GM21390 (cell line): ENCODE results near the gene CFAP46.
"Not testable (repeated sequence)": the region's sequence is repeated elsewhere in the genome, so short reads cannot be mapped to it uniquely, and the experiment has no call there.

Experiments used
- ATAC-seq: cut with Tn5 transposase; IDR thresholded peaks from one replicate; pipeline ENCODE4 v1.9.1; 2021; ENCODE audit not compliant: unreplicated experiment

The CFAP46 gene

DNA sequence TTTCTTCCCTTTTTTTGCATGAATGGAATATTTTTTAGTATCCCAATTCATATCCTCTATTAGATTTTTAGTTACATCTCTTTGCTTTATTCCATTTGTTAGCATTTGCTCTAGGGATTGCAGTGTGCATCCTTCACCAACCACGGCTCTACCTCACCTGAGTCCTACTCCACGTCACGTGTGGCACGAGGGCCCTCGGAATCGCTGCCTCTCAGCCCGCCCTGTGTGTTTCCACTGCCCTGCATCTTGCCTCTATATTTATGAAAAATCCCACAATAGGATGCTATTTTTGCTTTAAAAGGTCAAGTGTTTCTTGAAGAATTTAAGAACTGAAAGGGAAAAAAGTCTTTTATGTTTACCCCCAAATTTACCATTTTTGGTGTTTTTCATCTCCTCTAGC lies 41.0 kb downstream of the CFAP46 start:
- ATAC-seq, result no peak

DNA sequence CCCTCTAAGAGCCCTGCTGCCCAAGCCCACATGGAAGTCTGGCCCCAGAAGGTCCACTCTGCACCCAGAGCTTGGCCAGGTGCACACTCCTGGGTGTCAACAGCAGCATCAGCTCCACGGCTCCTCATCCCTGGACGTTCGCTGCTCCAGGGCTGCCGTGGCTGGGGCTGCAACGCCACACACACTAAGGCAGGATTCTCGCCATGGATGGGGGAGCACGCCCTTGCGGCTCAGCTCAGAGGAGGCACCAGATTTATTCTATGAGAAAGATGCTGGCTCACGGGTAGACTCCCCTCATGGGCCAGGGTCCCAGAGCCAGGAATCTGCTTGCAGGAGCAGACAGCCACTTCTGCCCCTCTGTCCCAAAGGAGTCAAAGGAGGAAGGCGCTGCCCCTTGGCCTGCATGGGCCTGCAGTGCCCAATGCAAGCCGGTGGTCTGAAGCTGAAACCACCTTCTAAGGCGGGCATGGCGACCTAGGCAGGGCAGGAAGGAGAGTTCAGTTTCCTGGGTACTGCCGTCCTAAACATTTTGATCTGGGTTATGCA lies 42.1 kb downstream of the CFAP46 start:
- no peak for ATAC-seq

DNA sequence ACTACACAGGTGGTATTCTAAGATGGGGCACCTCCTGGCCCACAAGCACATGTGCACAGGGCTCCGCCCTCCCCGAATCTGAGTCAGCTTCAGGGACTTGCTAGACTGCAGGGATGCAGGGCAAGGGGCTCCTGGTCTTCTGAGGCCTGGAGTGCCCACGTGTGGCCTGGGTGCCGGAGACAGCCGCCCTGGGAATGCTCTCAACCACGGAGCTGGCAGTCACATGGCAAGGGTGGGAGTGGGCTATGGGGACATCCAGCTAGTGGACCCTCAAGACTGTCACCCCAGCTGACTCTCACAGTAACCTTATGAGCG lies 42.7 kb downstream of the CFAP46 start:
- no peak for ATAC-seq

DNA sequence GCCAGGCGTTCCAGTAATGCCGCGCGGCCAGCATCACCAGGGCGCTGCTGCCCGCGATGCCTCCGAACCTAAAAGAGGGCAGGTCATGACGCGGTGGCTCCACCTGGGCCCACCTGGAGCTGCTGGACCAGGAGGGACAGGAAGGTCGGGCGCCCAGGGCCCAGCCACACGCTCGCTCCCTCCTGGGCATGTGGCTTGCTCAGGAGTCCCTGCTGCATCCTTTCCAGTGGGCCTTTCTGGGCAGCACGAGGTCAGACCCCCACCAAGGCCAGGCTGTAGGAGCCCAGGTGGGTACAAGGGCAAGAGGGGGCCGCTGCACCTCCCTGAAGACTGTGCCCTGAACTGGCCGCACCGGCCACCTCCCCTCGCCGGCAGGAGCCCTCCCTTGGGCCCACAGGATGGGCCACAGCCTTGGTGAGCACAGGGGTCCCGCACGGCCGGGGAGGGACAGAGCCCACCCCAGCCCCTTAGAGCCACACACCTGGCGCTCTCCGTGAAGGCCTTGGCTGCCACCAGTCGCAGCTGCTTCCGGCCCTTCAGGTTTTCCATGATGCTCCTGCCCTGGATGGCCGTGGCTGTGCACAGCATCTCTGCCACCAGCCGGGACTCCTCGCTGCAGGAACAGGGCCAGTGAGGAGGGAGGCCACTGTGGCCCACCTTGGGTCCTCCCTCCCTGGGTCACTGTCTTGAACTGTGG lies 43.2 kb downstream of the CFAP46 start:
- ATAC-seq, result no peak

DNA sequence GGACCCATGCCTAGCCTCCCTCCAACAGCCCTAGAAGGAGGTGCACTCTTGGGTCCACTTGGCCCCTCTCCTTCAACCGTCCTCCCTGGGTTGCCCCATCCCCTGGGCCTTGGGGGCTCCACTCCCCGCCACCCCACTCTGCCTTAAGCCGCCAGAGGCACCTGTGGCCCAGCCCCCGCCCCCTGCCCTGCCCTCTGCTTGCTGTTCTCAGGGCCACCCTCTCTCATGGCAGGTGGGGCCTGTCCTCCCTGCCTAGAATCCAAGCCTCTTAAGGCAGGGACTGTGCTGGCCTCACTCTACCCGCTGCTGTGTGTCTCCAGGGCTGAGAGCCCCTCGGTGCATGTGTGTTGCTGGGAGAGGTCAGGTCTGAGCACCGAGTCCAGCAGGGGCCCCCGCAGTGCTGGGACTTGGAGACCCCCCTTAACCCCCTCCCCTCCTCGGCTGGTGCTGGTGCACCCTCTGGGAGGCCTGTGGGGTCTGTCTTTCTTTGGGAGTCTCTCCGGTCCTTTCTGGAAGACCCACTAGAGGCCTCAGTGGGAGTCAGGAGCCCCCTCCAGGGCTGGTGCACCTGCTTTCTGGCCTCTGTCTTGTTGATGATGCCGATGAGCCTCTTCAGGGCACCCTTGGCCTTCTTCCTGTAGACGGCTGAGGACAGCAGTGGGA lies 43.8 kb downstream of the CFAP46 start:
- no peak for ATAC-seq

DNA sequence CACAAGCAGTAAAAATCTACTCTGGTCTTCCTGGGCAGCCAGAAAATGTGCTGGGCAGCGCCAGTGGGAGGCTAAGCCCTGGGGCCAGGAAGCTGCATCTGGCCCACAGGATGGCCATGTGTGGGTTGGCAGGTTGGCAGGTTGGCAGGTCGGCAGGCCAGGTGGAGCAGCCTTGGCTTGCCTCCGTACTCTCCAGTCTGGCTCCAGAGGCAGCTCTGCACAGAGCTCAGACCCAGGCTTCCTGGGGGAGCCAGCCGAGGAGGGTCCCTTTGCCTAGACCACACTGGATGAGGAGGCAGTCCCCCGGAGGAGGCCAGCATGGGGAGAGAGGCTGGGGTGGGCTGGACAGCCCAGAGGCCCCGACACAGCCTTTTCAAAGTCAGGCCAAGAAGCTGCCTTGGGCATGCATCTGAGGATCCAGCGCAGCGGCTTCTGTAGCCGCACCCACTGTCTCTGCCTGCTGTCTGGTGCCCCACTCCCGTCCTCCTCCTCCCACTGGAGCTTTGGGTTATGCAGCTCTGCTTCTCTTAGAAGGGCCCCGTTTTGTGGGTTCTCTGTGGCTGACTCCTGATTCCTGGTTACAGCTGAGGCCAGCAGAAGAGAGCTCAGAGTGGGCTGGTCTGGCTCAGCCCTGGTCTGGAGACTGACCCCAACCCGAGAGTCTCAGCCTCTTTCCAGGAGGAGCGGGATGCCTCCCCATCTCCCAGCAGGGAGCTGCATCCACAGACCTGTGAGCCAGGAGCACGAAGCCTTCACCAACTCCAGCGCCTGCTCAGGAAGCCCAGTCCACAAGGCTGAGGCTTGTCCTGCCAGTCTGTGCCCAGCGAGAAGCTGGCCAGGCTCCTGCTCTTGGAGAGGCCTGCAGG lies 44.6 kb downstream of the CFAP46 start:
- ATAC-seq, result no peak

DNA sequence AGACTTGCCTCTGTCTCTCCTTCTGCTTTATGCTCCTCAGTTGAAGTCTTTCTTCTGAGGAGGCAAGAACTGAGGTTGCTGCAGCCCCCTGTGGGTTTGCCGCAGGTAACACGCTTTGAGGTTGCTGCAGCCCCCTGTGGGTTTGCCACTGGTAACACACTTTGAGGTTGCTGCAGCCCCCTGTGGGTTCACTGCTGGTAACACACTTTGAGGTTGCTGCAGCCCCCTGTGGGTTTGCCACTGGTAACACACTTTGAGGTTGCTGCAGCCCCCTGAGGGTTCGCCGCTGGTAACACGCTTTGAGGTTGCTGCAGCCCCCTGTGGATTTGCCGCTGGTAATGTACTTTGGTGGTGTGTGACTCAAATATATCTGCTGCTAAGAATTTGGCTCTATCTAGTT lies 48.6 kb downstream of the CFAP46 start:
- ATAC-seq, result not testable (repeated sequence)

DNA sequence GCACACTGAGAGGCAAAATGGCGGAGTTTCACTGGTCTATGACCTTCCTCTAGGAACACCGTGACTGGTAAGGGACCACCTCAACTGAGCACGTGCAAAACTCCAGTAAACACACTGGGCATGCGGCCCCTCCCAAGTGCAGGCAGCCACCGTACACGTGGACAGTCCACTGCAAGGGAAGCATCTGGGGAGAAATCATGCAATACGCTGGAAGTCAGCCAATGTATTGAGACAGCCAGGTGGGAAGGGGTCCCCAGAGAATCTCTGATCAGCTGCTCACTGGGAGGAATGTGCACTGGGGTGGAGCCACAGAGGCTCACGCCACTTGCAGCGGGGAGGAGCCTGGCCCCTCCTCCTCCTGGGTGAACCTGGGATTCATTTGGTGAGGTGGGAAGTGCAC lies 49.3 kb downstream of the CFAP46 start:
- no peak for ATAC-seq

DNA sequence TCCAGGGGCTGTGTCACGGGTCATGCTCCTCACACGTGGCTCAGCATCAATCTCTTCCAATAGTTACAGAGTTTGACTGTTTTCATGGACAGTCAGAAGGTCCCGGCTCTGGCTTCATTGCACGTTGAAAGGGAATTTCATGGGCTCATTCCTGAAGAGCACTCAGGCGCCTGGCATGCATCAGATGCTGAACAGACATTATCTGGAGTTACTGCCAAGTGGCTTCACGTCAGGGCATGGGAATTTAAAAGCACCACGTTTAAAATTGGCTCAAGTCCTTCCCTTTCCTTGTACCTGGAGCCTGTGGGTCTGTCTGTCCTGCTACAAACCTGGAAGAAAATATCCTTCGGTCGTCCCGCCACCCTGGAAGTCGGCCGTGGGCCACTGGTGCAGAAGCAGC lies 50.4 kb downstream of the CFAP46 start:
- ATAC-seq, result no peak

DNA sequence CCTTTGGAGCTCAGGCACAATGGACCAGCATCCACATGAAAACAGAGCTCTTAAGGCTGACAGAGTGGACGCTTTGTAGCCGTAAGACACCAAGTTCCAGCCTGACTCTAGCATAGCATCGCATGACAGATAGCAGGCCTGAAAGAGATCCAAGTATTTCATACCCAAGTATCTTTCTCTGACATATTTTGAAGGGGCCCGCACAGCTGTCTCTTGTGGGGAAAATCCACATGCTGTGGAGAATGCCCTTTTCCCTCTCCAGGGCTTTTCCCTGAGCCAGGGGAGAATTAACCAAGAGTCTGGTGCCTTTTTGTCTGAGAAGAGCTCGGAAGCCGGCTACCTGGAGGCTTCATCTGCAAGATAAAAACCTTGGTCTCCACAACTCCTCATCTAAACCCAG lies 51.0 kb downstream of the CFAP46 start:
- ATAC-seq, result no peak

DNA sequence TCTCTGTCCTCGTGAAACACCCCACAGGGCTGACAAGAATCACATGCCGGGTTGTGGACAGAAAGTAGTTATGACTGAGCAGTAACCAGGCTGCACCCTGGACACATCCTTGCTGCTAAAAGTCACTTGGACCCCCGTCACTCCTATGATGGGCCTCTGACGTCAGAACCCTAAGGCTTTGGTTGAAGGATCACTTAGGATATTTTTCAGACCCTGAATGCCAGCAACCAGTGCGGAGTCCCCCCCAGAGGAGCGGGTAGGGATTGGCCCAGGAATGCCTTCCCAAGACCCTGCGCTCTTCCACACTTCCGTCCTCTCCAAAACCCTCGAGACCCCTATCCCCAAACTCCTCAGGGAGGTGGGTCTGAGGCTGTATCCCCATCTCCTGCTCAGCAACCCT lies 52.1 kb downstream of the CFAP46 start:
- ATAC-seq, result no peak

DNA sequence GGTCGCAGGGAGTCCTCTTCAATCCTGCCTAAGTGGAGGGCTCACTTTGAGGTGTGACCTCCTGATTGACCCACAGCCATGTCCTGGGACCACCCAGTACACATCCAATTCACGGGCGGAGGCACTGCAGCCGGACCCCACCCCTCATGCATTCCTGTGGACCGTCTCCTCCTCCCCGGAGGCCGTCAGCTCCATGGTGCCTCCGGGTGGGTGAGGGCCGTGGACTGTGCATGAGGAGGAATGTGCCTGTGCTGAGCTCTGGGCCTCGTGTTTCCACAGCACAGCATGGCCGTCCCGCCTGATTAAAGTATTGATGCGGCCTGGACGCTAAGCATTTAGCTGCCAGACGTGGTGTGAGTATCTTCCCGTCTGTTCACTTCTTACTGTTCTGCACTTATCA lies 52.8 kb downstream of the CFAP46 start:
- no peak for ATAC-seq

DNA sequence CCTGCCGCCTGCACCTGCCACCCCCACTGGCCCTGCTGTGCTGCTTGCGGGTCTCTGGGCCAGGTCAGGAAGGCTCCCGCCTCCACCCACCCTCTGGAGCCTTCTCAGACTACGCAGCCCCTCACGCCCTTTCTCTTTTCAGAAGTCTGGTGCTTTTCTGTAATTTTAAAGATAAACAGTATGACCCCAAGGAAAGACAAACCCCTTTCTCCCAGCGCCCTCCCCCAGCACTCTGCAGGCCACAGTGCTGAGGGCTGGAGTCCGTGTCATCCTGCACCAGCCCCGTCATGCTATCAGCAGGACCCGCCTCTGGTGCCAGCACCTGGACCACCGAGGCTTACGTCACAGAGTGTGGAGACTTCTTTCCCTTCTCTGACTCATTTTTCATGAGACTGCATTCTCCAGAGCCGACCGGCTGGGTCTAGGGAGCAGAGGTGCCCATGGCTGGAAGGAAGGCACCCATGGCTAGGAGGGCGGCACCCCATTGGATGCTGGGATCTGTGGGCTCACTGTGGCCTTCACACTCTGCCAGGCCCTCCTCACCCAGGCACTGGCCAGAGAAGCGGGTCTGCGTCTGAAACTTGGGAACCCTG lies 53.4 kb downstream of the CFAP46 start:
- ATAC-seq, result no peak

DNA sequence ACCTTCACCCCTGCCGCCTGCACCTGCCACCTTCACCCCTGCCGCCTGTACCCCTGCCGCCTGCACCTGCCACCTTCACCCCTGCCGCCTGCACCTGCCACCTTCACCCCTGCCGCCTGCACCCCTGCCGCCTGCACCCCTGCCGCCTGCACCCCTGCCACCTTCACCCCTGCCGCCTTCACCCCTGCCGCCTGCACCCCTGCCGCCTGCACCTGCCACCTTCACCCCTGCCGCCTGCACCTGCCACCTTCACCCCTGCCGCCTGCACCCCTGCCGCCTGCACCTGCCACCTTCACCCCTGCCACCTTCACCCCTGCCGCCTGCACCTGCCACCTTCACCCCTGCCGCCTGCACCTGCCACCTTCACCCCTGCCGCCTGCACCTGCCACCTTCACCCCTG lies 53.9 kb downstream of the CFAP46 start:
- ATAC-seq, result not testable (repeated sequence)

DNA sequence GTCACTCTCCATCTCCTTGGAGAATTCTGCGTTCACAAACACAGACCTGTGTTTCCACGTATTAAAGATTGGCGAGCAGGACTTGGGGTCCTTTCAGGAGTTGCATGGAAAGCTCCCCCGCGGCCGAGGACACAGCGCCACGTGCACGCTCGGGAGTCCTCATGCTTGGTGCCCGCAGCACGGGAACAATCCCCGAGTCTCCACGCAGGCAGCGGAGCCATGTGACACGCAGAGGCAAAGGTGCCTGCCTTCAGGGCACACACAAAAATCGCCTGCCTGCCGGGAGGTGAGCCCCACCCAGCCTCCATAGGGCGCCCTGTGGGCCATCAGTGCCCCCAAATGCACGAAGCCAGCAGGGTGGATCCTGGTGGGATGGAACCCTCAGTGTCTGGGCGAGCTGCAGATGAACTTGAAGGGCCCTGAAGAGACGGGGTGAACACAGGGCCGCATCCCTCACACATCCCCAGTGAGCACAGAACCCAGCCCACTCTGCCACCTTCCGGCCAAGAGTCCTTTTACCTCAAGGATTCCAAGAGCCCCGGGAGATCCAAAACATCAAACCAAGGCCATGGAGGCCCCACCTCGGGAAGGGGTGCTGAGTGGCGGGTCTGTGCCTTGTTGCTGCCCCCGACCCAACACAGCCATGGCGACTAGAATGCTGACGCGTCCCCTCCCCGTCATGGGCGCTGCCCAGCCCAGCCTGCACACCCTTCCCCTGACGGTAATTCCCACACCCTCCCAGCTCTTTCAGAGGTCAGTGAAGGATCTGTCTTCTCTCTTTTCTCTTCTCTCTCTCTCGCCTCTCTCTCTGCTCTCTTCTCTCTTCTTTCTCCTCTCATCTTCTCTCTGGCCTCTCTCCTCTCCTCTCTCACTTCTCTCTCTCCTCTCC lies 55.9 kb downstream of the CFAP46 start:
- ATAC-seq, result no peak

DNA sequence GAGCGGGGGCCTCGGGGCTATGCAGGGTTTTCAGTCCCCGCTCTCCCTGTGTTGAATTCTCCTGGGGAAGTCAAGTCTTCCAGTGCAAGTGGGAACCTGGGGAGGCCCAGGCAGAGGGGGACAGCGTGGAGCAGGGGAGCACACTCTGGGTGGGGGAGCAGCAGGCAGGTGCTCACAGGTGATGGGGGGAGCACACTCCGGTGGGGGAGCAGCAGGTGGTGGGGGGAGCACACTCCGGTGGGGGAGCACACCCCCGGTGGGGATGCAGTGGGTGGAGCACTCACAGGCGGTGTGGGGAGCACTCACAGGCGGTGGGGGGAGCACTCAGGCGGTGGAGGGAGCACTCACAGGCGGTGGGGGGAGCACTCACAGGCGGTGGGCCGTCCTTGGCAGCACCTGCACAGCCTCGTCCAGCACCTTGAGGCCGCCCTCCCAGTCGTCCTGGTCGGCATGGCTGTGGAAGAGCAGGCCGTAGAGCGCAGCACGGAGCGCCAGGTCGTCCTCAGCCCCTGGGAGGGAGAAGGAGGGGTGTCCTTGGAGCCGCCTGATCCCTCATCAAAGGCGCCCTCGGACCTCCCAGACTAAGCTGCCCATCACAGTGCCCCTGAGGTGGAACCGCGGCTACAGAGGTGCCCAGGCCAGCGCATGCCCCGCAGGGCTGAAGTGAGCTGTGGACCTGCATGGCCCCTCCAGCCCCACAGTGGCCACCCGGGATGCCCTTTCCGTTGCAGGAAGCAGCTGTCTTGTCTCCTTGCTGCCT lies 56.7 kb downstream of the CFAP46 start:
- ATAC-seq, result no peak

DNA sequence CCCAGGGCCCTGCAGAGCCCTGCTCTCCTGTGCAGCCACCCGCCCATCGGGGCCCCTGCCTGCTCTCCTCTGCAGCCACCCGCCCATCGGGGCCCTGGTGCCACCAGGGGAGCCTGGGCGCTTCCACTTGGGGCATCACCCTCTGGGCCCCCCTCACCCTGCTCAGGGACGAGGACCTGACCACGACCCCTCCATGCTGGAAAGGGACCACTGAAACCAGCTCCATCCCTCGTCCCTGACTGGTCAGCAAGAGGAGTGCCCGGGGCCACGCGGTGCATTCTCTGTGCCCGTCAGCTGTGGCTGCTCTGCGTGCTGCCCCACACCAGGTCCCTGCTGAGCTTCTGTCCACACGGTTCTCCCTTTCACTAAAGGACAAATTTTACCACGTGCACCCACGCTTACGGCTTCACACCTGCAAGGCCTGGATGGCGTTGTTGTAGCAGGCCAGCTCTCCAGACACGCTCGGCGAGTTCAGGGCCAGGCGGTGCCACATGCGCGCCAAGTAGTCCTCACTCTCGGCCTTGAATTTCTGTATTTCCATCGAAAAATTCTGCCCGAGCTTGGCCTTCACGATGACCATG lies 57.6 kb downstream of the CFAP46 start:
- no peak for ATAC-seq

DNA sequence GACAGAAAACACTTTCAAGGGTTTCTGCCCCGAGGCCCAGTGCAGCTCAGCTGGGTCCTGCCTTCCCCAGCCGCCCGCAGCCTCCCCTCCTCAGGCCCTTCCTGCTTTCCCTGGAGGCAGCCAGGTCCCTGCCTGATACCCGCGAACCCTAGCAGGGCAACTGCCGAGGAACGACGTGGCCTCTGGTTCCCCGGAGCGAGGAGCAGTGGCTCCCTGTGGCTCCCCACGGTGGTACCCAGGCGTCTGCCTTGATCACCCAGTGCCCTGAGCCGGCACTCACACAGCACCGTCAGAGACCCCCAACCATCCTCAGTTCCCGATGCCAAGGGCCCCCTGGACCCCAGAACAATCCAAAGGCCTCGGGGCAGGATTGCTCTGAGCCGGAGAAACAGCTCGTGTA lies 58.3 kb downstream of the CFAP46 start:
- no peak for ATAC-seq

DNA sequence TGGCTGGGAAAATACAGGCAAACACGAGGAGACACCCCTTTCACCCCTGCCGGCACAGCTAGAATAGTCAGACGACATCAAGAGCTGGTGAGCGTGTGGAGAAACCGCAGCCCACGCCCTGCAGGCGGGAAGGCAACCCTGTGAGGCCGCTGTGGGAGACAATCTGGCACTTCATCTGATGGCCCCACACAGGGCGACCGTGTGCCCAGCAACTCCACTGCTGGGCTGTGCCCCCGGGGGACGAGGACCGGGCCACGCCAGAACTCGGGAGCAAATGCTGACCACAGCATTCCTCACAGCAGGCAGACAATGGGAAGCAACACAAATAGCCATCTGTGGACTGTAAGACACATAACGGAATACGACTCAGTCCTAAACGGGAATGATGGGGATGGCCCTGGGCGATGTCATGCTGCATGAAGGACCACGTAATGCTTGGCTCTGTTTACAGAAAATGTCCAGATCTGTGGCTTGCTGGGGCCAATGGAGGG lies 58.9 kb downstream of the CFAP46 start:
- ATAC-seq, result no peak
